Activated T-cell treated with anti-CD3 and anti-CD28 coated beads for 24 hours (primary cell): ENCODE measurements around the gene RBM43.
"Not testable (repeated sequence)": the region's sequence is repeated elsewhere in the genome, so short reads cannot be mapped to it uniquely, and the experiment has no call there.

ENCODE experiments used
- DNase-seq: peaks from one replicate; pipeline ENCODE4 v3.0.0-alpha.2; 2020; ENCODE audit warnings: low read depth

RBM43 gene

GRCh38 chr2:151268085-151268484, 6.4 kb upstream of the RBM43 start:
- no peak for DNase-seq

- no peak for DNase-seq
These were observed 5.9 kb upstream of the RBM43 start for GRCh38 chr2:151267537-151267936.

GRCh38 chr2:151265991-151266390, 4.3 kb upstream of the RBM43 start:
- no peak for DNase-seq

GRCh38 chr2:151264157-151264825, 2.6 kb upstream of the RBM43 start:
- DNase-seq = no peak

GRCh38 chr2:151262629-151263028, 966 bp upstream of the RBM43 start:
- DNase-seq = no peak

- DNase-seq = no peak
These were observed 271 bp upstream of the RBM43 start for GRCh38 chr2:151261977-151262291.

- DNase-seq = no peak
These were observed 961 bp downstream of the RBM43 start for GRCh38 chr2:151260573-151261230.

- no peak for DNase-seq
These were observed 3.5 kb downstream of the RBM43 start for GRCh38 chr2:151258121-151258520.

GRCh38 chr2:151252646-151253045, 9.0 kb downstream of the RBM43 start:
- no peak for DNase-seq

- DNase-seq = no peak
These were observed 10.7 kb downstream of the RBM43 start for GRCh38 chr2:151251012-151251411.

GRCh38 chr2:151247432-151247831, 14.2 kb downstream of the RBM43 start:
- DNase-seq = no peak

GRCh38 chr2:151246152-151246551, 15.5 kb downstream of the RBM43 start:
- DNase-seq = no peak

- DNase-seq = no peak
These were observed 18.2 kb downstream of the RBM43 start for GRCh38 chr2:151243468-151243867.

GRCh38 chr2:151241224-151241623, 20.4 kb downstream of the RBM43 start:
- DNase-seq = no peak

- DNase-seq = no peak
These were observed 21.2 kb downstream of the RBM43 start for GRCh38 chr2:151240433-151240832.

GRCh38 chr2:151239624-151240023, 22.0 kb downstream of the RBM43 start:
- DNase-seq = no peak

- peak; percentile 21 for DNase-seq
These were observed 22.9 kb downstream of the RBM43 start for GRCh38 chr2:151238527-151239487.

- DNase-seq = no peak
These were observed 24.1 kb downstream of the RBM43 start for GRCh38 chr2:151237422-151238025.

- DNase-seq = not testable (repeated sequence)
These were observed 27.9 kb downstream of the RBM43 start for GRCh38 chr2:151233760-151234159.

GRCh38 chr2:151233288-151233687, 28.4 kb downstream of the RBM43 start:
- DNase-seq = not testable (repeated sequence)

GRCh38 chr2:151230627-151231140, 31.0 kb downstream of the RBM43 start:
- DNase-seq = no peak

- DNase-seq = no peak
These were observed 32.7 kb downstream of the RBM43 start for GRCh38 chr2:151228847-151229512.
